GM10847 (cell line): Measurements from ENCODE around the gene REEP1.

ENCODE experiments used
- POLR2A ChIP-seq: IDR thresholded peaks from 2 replicates; pipeline ENCODE4 v1.6.1; 2011; ENCODE audit not compliant: insufficient read length; ENCODE audit errors: extremely low read depth

The REEP1 gene

DNA sequence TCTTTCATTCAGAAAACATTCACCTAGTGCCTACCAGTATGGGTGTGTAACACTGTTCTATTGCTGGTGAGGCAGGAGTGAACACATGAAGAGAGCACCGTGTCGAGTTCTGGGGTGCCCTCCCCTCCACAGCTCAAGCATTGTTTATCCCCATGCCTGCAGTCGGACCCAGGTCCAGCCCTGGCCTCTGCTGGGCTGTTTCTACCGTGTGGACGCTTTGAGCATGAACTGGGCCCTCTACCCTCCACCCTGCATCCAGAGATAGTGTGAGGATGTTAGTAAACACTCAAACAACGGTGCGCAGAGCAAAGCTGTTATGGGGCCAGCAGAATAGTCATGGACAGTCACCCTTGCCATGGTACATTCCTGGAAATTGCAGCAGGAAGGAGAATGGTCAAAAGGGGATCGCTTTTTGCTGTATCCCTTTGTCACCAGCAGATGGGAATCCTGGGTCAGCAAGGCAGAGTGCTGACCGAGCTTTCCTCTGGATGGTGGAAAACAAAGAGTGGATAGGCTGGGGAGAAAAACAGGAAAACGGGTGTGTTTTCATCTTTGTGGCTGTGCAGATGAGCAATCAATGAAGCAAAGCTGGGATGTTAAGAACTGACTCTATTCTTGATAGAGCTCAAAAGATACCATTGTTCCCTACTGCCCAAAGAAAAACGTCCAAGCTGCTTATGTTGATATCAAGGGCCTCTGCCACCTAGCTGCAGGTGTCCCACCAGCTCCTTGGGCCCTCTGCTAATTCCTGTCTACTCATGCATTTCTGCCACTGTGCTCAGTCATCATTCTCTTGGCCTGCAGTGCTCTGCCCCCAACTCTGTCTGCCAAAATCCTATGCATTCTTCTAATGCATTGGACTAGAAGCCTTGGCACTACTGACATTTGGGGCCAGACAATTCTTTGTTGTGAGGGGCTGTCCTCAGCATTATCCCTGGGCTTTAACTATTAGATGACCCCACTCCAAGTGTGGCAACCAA, 38.7 kb downstream of the REEP1 start:
- TF ChIP-seq POLR2A = no peak

DNA sequence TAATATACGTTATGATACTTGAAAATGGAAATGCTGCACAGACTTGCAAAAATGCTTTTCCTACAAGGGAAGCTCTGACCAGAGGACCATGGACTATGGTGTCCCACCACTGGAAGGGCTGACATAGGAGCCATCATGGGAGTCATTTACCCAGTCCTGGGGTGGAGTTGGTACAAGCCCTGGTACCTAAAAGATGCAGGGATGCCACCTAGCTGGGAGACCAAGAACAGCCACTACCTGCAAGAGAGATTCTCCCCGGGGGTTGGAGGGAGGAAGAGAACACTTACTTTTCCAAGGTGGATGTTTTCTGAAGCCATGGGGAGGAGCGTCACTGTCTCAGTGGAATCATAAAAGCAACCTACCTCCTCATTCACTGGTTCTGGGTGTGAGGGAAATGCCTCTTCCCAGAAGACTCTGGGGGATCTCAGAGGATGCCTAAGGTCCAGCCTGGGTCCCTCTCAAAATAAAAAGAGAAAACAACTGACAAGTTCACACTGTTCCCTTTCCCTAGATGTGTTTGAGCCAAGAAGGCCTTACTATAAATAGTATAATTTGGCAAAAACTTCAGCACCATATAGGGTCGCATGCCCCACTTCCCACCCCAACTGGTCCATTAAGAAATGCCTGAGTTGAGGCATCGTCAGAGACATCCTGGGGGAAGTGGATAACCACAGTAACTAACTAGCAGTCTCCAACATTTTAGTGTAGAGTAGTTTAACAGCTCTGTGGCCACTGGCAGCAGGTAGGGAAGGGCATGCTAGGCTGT, 39.9 kb downstream of the REEP1 start:
- TF ChIP-seq POLR2A = no peak

DNA sequence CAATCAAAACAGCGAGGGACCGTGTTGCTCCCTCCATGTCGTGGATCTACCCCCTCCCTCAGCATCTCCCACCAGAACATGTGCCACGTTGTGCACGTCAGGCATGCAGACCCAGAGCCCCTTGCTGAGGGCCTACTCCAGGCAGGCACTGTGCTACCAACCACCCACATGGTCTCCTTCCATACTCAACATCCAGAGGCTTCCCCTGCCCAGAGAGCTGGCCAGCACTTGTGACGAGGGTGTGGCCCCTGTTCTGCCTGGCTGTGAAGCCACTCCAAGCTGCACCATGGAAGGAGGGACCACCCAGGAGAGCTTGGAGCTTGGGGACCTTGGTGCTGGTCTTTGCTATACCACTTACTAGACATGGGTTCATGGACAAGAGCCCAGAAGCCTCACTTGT, 40.5 kb downstream of the REEP1 start:
- no peak for TF ChIP-seq POLR2A

DNA sequence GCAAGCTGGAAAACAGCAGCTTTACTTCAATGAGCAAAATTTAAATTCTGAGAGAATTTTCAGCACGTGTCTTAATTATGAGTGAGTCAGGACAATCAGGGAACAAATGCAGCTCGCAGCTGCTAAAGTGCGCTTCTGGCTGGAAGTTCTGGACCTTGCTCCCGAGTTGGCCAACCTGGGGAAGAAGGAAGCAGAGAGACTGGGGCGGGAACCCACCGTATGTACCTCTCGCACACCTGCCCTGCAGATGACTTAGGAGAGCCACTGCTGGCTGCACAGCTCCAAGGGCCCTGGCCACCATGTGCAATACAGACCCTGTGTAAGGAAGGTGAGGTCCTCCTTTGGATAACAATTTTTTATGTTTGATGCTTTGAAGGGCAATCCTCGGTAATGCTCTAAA, 42.4 kb downstream of the REEP1 start:
- TF ChIP-seq POLR2A = no peak

DNA sequence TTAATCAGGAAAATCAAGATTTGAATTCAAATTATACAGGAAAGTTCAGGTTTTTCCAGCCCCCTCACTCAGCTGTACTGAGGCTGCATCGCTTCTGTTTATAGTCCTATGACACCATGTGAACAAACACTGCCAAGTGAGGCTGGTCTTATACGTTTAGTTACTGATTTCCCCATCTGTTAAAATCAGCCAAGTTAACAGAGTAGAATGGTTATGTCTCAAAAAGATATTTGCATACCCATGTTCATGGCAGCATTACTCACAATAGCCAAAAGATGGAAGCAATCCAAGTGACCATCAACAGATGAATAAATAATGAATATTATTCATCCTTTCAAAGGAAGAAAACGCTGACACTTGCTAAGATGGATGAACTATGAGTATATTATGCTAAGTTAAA, 43.8 kb downstream of the REEP1 start:
- no peak for TF ChIP-seq POLR2A

DNA sequence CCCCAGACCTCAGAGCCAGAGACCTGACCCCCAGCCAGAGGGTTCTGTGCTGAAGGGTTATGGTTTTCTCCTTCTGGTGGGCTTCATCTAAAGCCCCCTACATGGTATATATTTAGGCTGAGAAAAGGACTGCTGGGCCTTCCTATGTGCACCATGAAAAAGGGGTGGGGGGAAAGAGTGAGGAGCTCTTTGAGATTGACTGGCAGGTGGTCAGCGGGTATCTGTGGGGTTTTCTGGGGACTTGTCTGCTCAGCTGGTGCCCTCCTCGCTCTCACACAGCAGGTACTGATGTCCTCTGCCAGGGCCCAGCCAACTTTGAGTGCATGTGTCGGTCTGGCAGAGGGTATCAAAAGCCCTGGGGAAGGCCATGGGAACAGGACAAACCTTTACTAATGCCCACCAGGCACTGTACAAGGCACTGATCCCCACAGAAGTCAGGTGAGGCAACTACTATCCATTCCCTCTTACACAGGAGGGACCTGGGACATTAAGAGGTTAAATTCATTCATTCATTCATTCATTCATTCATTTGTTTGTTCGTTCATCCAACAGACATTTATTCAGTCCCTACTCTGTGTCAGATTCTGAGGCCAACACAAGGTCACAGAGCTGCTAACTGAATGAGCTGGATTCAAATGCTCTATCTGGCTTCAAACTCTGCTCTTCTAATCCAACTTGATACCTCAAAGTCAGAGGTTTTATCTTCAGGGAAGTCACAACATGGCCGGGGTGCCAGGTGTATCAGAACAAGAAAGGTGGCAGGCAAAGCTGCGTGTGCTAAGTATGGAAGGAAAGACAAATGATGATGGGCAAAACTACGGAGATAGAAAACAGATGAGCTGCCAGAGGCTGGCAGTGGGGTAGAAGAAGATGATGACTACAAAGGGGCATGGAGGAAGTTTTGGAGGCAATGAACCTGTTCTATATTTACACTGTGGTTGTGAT, 44.6 kb downstream of the REEP1 start:
- TF ChIP-seq POLR2A = no peak

DNA sequence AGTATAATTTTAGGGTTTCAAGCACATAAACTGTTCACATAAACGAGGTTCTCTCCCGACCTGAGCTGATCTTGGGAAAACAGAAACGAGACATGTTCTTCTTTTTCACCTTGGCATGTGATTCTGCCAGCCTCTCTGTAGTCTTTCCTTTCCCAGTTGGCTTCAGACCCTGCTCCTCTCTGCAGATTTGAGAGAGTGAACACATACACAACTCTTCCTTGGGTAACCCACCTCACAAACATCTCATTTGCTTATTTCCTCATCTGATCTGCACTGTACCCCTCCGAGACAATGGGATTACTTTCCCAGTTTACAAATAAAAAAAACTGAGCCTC, 46.1 kb downstream of the REEP1 start:
- TF ChIP-seq POLR2A = no peak

DNA sequence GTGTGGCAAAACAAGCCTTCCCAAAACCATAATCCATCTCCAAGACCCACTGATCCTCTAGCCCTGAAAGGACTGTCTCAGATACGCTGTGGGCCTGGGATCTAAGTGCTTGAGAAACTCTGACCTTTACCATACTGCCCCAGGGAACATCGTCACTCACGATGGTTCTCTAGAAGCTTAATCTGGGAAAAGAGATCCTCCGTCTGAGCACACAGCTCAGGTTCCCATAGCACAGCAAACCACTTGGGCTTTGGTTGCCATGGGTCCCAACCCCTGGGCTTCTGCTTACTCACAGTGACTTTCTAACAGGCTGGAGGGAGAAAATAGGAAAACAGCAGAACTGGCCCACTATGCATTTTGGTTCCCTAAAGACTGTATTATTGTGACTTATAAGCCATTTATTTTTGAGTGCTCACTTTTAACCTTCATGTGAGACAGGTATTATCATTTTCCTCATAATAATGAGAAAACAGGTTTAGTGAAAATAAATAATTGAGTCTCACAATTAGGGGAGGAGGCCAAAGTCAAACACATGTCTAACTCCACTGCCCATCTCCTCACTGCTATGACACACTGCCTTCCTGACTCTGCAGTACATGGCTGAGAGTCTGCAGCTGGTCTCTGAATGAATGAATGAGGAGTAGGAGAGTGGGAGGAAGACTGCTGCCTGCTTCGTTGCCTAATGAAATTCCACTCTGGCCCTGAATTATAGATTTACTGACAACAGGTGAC, 46.7 kb downstream of the REEP1 start:
- no peak for TF ChIP-seq POLR2A

DNA sequence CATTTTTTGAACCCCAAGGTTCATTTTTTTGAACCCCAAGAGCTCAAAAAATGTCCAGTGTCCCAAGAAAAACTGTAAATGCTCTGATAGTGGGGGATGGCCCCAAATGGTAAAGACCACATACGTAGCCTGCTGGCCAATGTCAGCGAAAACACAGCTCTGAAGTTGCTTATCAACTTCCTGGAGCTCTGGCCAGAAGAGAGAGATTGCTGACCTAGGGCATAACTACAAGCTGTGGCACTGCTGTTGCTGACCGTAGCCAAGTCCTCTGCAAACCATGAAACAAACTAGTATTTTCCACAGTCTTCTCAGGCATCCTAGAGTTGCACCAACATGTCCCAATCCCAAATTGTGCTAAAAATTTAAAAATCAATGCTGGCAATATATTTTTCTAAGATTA, 50.9 kb downstream of the REEP1 start:
- TF ChIP-seq POLR2A = no peak

DNA sequence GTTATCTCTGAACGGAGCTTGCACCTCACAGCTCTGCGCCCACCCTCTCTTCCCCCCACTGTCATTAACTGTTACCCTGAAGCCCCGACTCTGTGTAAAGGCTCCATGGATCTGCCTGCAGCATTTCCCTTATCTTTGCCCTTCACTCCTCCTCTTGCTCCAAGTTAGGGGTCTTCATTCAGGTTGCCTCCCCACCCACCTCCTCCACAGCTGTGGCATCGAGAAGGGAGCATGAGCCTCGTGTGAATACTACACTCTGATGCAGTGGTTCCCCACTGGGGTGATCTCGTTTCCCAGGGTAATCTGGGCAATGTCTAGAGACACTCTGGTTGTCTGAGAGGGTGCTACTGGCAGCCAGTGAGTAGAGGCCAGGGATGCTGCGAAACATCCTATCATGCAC, 51.4 kb downstream of the REEP1 start:
- no peak for TF ChIP-seq POLR2A

DNA sequence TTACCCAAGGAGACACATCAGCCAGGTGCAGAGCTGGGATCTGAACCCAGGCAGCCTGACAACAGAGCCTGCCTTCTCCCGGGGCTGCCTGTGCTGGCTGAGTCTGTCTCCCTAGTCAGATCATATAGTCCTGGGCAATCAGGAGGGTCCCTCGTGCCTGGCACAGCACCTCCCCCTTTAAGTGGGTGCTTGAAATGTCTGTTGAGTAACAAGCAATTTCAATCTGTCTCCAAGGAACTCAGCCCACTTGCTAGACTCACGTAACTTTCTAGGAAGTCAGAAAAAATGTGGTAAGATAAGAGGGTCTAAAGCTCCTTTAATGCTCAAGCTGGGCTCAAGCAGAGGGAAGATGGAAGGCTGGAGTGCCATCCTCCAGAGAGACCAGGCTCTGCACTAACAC, 51.9 kb downstream of the REEP1 start:
- no peak for TF ChIP-seq POLR2A

DNA sequence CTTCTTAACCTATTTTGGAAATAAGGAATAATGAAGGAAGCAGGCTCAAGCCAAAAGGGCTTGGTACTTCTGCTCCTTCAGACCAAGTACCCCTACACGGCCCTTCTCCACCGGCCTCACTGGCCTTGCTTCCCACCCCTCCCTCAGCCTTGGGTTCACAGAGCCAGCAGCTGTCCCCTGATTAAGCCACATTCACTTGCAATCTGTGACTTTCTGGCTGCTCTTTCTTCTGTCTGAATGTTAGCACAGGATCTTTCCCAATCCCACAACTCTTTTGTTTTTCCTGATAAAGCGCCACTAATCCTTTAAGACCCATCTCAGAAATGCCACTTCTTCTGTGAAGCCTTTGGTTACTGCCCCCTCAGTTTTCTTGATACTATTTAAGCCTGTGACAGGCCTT, 52.4 kb downstream of the REEP1 start:
- TF ChIP-seq POLR2A = no peak

DNA sequence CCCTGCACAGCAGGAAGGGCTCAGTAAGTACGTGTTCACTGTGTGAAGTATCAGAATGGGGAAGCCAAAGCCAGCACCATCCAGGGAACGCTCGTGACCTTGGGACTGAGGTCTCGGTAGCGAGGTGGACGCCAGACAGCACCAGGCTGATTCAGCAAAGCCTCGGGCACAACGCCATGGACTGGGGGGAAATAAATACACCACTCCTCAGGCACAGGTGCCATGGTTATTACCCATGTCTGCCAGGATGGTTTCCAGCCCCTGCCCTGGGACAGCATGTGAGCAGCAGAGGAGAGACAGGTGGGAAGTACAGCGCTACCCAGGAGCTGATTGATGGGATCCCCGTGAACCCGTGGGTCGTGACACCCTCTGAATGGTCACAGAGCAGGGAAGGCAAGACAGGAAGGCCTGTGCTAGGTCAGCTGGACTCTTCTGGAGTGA, 53.0 kb downstream of the REEP1 start:
- TF ChIP-seq POLR2A = no peak

DNA sequence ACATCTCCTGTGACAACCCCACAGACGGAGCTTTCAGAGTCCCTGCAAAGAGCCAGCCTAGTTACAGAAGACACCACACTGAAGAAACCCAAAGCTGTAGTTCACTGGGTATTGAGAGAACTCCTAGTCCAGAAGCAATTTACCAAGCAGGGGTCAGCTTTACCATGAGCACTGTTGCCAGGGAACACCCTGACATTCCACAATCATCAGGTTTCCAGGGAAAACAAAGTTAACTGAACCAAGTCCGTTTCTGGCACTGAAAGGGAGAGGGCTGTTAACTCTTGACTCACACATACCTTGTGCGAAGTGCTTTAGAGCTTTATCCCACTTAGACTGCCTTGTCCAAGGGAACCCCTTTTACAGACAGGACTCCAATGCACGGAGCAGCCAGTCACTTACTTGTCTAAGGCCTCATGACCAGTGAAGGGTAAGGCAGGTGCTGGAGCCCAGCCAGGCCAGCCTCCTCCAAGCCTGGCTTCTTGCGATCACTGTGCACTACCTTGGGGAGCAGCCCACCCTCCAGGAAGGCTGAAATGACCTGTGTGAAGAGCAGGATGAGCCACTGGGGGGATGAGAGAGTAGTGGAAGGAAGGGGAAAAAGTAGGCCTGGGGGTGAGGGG, 53.9 kb downstream of the REEP1 start:
- TF ChIP-seq POLR2A = no peak
